Ovary (tissue), 3 donors: ENCODE data around the gene NUDT16L1.

Source experiments
- CTCF ChIP-seq, 3 donors: fragments of 450-650 bp in 2 of 3; fragments of 200-600 bp in 1 of 3; IDR thresholded peaks; one replicate each; pipeline versions ENCODE4 v1.5.1 to v1.8.0; 2016 to 2022; ENCODE audit warnings: antibody characterized with exemption in 3 of 3, mild to moderate bottlenecking in 1 of 3
- POLR2A ChIP-seq: fragments of 450-650 bp; IDR thresholded peaks from one replicate; pipeline ENCODE4 v1.6.1; 2017; ENCODE audit warnings: antibody characterized with exemption, mild to moderate bottlenecking, moderate library complexity
- donor health status: DM: no; HTN: no; CAD: no.

DNA sequence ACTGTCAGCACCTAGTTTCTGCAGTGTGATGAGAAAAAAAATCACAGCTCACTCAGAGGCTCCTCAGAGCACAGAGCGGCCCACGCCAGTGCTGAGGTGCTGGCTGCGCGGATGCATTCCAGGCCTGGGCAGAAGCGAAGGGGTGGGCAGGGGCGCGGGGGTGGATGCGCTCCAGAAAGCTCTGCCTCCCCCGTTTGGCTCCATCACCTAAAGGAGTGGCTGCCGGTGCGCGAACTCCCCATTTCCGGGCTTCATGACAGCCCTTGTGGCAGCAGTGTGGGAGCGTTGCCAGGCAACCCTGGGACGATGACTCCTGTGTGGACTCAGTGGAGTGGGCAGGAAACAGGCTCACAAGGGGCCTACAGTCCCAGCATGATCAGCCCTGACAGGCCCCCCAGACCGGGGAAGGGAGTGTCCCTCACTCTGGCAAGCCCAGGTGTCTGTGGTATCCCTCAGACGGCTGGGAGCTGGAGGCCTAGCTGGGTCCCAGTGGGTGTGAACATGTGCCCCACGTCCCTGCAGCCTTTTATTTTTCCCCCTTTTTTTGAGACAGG, 32.8 kb upstream of the NUDT16L1 start:
- TF ChIP-seq POLR2A, result no peak
- TF ChIP-seq CTCF (IDR thresholded peaks at IDR 0.05), result no peak
